SK-N-SH (cell line): Measurements from ENCODE around the gene CPAMD8.

Source experiments
- EZH2phosphoT487 ChIP-seq: fragments of 200-600 bp; sonication (generic); IDR thresholded peaks from 2 replicates; pipeline ENCODE4 v1.6.1; 2017; ENCODE audit warnings: low read depth, mixed run types, mild to moderate bottlenecking, antibody characterized with exemption, moderate library complexity, borderline replicate concordance
- MAX ChIP-seq: IDR thresholded peaks from 2 replicates; pipeline ENCODE4 v1.4.0; 2012; ENCODE audit warnings: low read depth
- NFIC ChIP-seq: IDR thresholded peaks from 2 replicates; pipeline ENCODE4 v1.4.0; 2012; ENCODE audit warnings: borderline replicate concordance
- RFX5 ChIP-seq: IDR thresholded peaks from 2 replicates; pipeline ENCODE4 v1.6.1; 2012; ENCODE audit warnings: mild to moderate bottlenecking, improper control_type of control experiment, low read length
- RXRA ChIP-seq: IDR thresholded peaks from 2 replicates; pipeline ENCODE4 v1.4.0; 2012; ENCODE audit warnings: low read depth, mild to moderate bottlenecking, borderline replicate concordance
- SIN3A ChIP-seq: IDR thresholded peaks from 2 replicates; pipeline ENCODE4 v1.6.1; 2012; ENCODE audit warnings: low read depth, mild to moderate bottlenecking, low read length, moderate library complexity, borderline replicate concordance
- SMC3 ChIP-seq: IDR thresholded peaks from 2 replicates; pipeline ENCODE4 v1.6.1; 2012; ENCODE audit warnings: low read depth, low read length, improper control_type of control experiment
- TAF1 ChIP-seq: IDR thresholded peaks from 2 replicates; pipeline ENCODE4 v1.6.1; 2012; ENCODE audit warnings: low read depth, mild to moderate bottlenecking, low read length, moderate library complexity, borderline replicate concordance
- ZBTB33 ChIP-seq: IDR thresholded peaks from 2 replicates; pipeline ENCODE4 v1.4.0; 2012; ENCODE audit warnings: low read depth, borderline replicate concordance
- TF ChIP-seq, protein P1 (sequence below): fragments of 150-350 bp; IDR thresholded peaks from 2 replicates; pipeline ENCODE4 v1.6.1; 2017; ENCODE audit warnings: antibody characterized with exemption, low read length, low read depth, borderline replicate concordance
- TF ChIP-seq, protein P2 (sequence below): fragments of 200-600 bp; sonication (generic); IDR thresholded peaks from 2 replicates; pipeline ENCODE4 v1.6.1; 2017; ENCODE audit warnings: antibody characterized with exemption, mild to moderate bottlenecking, moderate library complexity

DNA sequence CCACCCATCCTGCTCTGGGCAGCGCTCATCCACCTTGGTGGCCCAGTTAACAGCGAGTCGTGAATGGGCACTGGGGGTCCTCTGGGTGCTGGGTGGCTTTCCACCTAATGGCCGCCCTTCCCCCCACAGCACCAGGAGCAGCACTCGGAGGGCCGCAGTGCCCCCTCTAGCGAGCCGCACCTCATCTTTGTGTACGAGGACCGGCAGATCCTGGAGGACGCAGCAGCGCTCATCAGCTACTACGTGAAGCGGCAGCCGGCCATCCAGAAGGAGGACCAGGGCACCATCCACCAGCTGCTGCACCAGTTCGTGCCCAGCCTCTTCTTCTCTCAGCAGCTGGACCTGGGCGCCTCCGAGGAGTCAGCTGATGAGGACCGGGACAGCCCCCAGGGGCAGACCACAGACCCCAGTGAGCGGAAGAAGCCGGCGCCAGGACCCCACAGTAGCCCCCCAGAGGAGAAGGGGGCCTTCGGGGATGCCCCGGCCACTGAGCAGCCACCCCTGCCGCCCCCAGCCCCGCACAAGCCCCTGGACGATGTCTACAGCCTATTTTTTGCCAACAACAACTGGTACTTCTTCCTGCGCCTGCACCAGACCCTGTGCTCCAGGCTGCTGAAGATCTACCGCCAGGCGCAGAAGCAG, 157.2 kb downstream of the CPAMD8 start:
- TF ChIP-seq, protein P1, sequence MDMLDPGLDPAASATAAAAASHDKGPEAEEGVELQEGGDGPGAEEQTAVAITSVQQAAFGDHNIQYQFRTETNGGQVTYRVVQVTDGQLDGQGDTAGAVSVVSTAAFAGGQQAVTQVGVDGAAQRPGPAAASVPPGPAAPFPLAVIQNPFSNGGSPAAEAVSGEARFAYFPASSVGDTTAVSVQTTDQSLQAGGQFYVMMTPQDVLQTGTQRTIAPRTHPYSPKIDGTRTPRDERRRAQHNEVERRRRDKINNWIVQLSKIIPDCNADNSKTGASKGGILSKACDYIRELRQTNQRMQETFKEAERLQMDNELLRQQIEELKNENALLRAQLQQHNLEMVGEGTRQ = no peak
- TF ChIP-seq, protein P2, sequence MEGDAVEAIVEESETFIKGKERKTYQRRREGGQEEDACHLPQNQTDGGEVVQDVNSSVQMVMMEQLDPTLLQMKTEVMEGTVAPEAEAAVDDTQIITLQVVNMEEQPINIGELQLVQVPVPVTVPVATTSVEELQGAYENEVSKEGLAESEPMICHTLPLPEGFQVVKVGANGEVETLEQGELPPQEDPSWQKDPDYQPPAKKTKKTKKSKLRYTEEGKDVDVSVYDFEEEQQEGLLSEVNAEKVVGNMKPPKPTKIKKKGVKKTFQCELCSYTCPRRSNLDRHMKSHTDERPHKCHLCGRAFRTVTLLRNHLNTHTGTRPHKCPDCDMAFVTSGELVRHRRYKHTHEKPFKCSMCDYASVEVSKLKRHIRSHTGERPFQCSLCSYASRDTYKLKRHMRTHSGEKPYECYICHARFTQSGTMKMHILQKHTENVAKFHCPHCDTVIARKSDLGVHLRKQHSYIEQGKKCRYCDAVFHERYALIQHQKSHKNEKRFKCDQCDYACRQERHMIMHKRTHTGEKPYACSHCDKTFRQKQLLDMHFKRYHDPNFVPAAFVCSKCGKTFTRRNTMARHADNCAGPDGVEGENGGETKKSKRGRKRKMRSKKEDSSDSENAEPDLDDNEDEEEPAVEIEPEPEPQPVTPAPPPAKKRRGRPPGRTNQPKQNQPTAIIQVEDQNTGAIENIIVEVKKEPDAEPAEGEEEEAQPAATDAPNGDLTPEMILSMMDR = no peak
- TF ChIP-seq NFIC (no peak), EZH2phosphoT487 (no peak), TAF1 (no peak), RFX5 (no peak), RXRA (no peak), SIN3A (no peak), SMC3 (no peak), MAX (no peak), ZBTB33 (no peak)
